H9 (cell line): ENCODE measurements around the gene TOM1L2. TPM values are rescaled to one million over a fixed set of nuclear protein-coding genes. Genes with fewer than 3 reads are reported as not detected.
"Not testable (repeated sequence)": the region's sequence is repeated elsewhere in the genome, so short reads cannot be mapped to it uniquely, and the experiment has no call there.

Source experiments
- DNase-seq: peaks from one replicate; pipeline ENCODE4 v3.0.0-alpha.2; 2017
- H2AFZ ChIP-seq: one replicate; pipeline ENCODE4 v1.6.1; 2013; ENCODE audit warnings: mild to moderate bottlenecking, low read length, control low read depth, moderate library complexity
- H2AK5ac ChIP-seq: 2 replicates; pipeline ENCODE4 v1.6.1; 2013; ENCODE audit warnings: low read length, control low read depth, mixed read lengths; ENCODE audit not compliant: insufficient read length
- H2BK120ac ChIP-seq: one replicate; pipeline ENCODE4 v1.6.1; 2013; ENCODE audit warnings: low read depth, mild to moderate bottlenecking, low read length, control low read depth, inconsistent platforms; ENCODE audit not compliant: poor library complexity, severe bottlenecking
- H2BK12ac ChIP-seq: 2 replicates; pipeline ENCODE4 v1.6.1; 2013; ENCODE audit warnings: low read length, control low read depth, mixed read lengths, low read depth; ENCODE audit not compliant: insufficient read length
- H2BK15ac ChIP-seq: 2 replicates; pipeline ENCODE4 v1.6.1; 2013; ENCODE audit warnings: low read depth, low read length, control low read depth
- H2BK20ac ChIP-seq: one replicate; pipeline ENCODE4 v1.6.1; 2013; ENCODE audit warnings: low read depth, mild to moderate bottlenecking, low read length, control low read depth, inconsistent platforms; ENCODE audit not compliant: poor library complexity, severe bottlenecking
- H2BK5ac ChIP-seq: 2 replicates; pipeline ENCODE4 v1.6.1; 2013; ENCODE audit warnings: low read length, control low read depth, mixed read lengths; ENCODE audit not compliant: insufficient read length
- H3K14ac ChIP-seq: 2 replicates; pipeline ENCODE4 v1.6.1; 2013; ENCODE audit warnings: low read length, control low read depth; ENCODE audit not compliant: insufficient read depth
- H3K18ac ChIP-seq: 2 replicates; pipeline ENCODE4 v1.6.1; 2013; ENCODE audit warnings: low read depth, mild to moderate bottlenecking, mixed read lengths, low read length, control low read depth; ENCODE audit not compliant: insufficient read length
- H3K23ac ChIP-seq: 2 replicates; pipeline ENCODE4 v1.6.1; 2013; ENCODE audit warnings: low read length, control low read depth, mixed read lengths, low read depth; ENCODE audit not compliant: insufficient read length
- H3K23me2 ChIP-seq: 2 replicates; pipeline ENCODE4 v1.6.1; 2013; ENCODE audit warnings: low read depth, mild to moderate bottlenecking, mixed read lengths, low read length, control low read depth; ENCODE audit not compliant: insufficient read length, poor library complexity, severe bottlenecking
- H3K27ac ChIP-seq: 2 replicates; pipeline ENCODE4 v1.5.1; 2013; ENCODE audit warnings: low read length, control low read depth, mixed read lengths, low read depth; ENCODE audit not compliant: insufficient read length
- H3K27me3 ChIP-seq: 2 replicates; pipeline ENCODE4 v1.6.1; 2013; ENCODE audit warnings: low read length, control low read depth, inconsistent platforms; ENCODE audit not compliant: insufficient read depth
- H3K4ac ChIP-seq: 2 replicates; pipeline ENCODE4 v1.6.1; 2013; ENCODE audit warnings: low read depth, mild to moderate bottlenecking, control low read depth, inconsistent platforms, low read length, moderate library complexity
- H3K4me1 ChIP-seq: 2 replicates; pipeline ENCODE4 v1.6.1; 2013; ENCODE audit warnings: low read length, control low read depth, inconsistent platforms; ENCODE audit not compliant: insufficient read depth
- H3K4me2 ChIP-seq: 2 replicates; pipeline ENCODE4 v1.6.1; 2013; ENCODE audit warnings: low read length, control low read depth, mixed read lengths; ENCODE audit not compliant: insufficient read length, insufficient read depth
- H3K56ac ChIP-seq: 2 replicates; pipeline ENCODE4 v1.6.1; 2013; ENCODE audit warnings: low read depth, mild to moderate bottlenecking, mixed read lengths, low read length, control low read depth; ENCODE audit not compliant: insufficient read length
- H3K79me1 ChIP-seq: 2 replicates; pipeline ENCODE4 v1.6.1; 2013; ENCODE audit warnings: low read depth, mild to moderate bottlenecking, moderate library complexity, low read length, control low read depth, inconsistent platforms; ENCODE audit not compliant: insufficient read depth, poor library complexity, severe bottlenecking
- H3K79me2 ChIP-seq: 2 replicates; pipeline ENCODE4 v1.6.1; 2013; ENCODE audit warnings: low read length, control low read depth, inconsistent platforms; ENCODE audit not compliant: insufficient read depth
- H3K9ac ChIP-seq: 2 replicates; pipeline ENCODE4 v1.6.1; 2013; ENCODE audit warnings: low read length, control low read depth, mixed read lengths; ENCODE audit not compliant: insufficient read length; ENCODE audit errors: extremely low read depth
- H3K9me3 ChIP-seq: one replicate; pipeline ENCODE4 v1.6.1; 2013; ENCODE audit warnings: low read depth, low read length, inconsistent platforms; ENCODE audit not compliant: control insufficient read depth
- H3T11ph ChIP-seq: one replicate; pipeline ENCODE4 v1.6.1; 2013; ENCODE audit warnings: mild to moderate bottlenecking, low read length, control low read depth, inconsistent platforms
- H4K20me1 ChIP-seq: one replicate; pipeline ENCODE4 v1.6.1; 2013; ENCODE audit not compliant: control insufficient read depth, insufficient read length, insufficient read depth
- H4K5ac ChIP-seq: 2 replicates; pipeline ENCODE4 v1.6.1; 2013; ENCODE audit warnings: low read depth, mild to moderate bottlenecking, mixed read lengths, low read length, control low read depth; ENCODE audit not compliant: insufficient read length
- H4K8ac ChIP-seq: replicated peaks from 2 replicates; pipeline ENCODE4 v1.6.1; 2013; ENCODE audit warnings: low read length, control low read depth, mixed read lengths, low read depth; ENCODE audit not compliant: insufficient read length
- H4K91ac ChIP-seq: 2 replicates; pipeline ENCODE4 v1.6.1; 2013; ENCODE audit warnings: low read depth, mild to moderate bottlenecking, moderate library complexity, mixed read lengths, low read length, control low read depth; ENCODE audit not compliant: insufficient read length
- H3K27ac Mint-ChIP-seq, 3 experiments: 2 replicates in 2 of 3; 3 replicates in 1 of 3; pipeline ENCODE4 v1.8.0; 2020 to 2021; ENCODE audit warnings: mixed read lengths in 3 of 3, mild to moderate bottlenecking in 1 of 3, moderate library complexity in 1 of 3
- H3K27me3 Mint-ChIP-seq: 2 replicates; pipeline ENCODE4 v1.8.0; 2021; ENCODE audit warnings: low read depth, mild to moderate bottlenecking, moderate library complexity, mixed read lengths
- H3K36me3 Mint-ChIP-seq, 3 experiments: 2 replicates in 2 of 3; 3 replicates in 1 of 3; pipeline ENCODE4 v1.8.0; 2020 to 2021; ENCODE audit warnings: low read depth in 3 of 3, mixed read lengths in 3 of 3; ENCODE audit not compliant: insufficient read depth in 1 of 3
- H3K4me1 Mint-ChIP-seq, 2 experiments: 2 replicates each; pipeline ENCODE4 v1.8.0; 2020; ENCODE audit warnings: mixed read lengths in 2 of 2
- H3K4me3 Mint-ChIP-seq, 2 experiments: 2 replicates in 1 of 2; 3 replicates in 1 of 2; pipeline ENCODE4 v1.8.0; 2020 to 2021; ENCODE audit warnings: mild to moderate bottlenecking in 2 of 2, mixed read lengths in 2 of 2, moderate library complexity in 1 of 2
- H3K9me3 Mint-ChIP-seq, 2 experiments: 2 replicates in 1 of 2; 3 replicates in 1 of 2; pipeline ENCODE4 v1.8.0; 2020; ENCODE audit warnings: mild to moderate bottlenecking in 2 of 2, mixed read lengths in 2 of 2, moderate library complexity in 1 of 2
- CTCF ChIP-seq: fragments of 200-600 bp; sonication (generic); conservative IDR thresholded peaks from 3 replicates; pipeline ENCODE4 v1.8.0; 2021; ENCODE audit warnings: antibody characterized with exemption, mild to moderate bottlenecking
- WGBS: extraction: QIAGEN DNeasy Blood & Tissue Kit; methylation state at CpG from one replicate; pipeline ENCODE4 v1.1.7; 2013; ENCODE audit warnings: missing lambda C conversion rate, low lambda C conversion rate, mixed read lengths; ENCODE audit not compliant: insufficient read length; ENCODE audit errors: extremely low coverage; 5-methylcytosine and 5-hydroxymethylcytosine counted together
- total RNA-seq: library from RNA; stranded (reverse); gene quantifications from 2 replicates; pipeline ENCODE4 v1.2.1, GENCODE V29; 2021

Gene TOM1L2
- total RNA-seq, 1 experiment from 2014 or later = 4.6 TPM

- Histone ChIP-seq H2AFZ (no peak overlapping the region), H3K23ac (no peak overlapping the region), H3K27me3 (no peaks in the 10 kb centered on the region), H4K8ac (no peak overlapping the region), H4K20me1 (no peaks in the 10 kb centered on the region), H3K27ac (no peak overlapping the region), H3K4ac (no peak overlapping the region), H2BK15ac (no peak overlapping the region), H3K9me3 (no peaks in the 10 kb centered on the region), H2BK5ac (no peak overlapping the region), H3K79me2 (no peaks in the 10 kb centered on the region), H2BK120ac (no peak overlapping the region), H3K23me2 (no peaks in the 10 kb centered on the region), H3K4me2 (no peak overlapping the region), H4K91ac (no peak overlapping the region), H3K56ac (no peak overlapping the region), H3K18ac (no peak overlapping the region), H3T11ph (no peak overlapping the region), H3K9ac (no peak overlapping the region), H2AK5ac (no peak overlapping the region), H2BK20ac (no peak overlapping the region), H3K79me1 (no peaks in the 10 kb centered on the region), H4K5ac (no peak overlapping the region), H3K4me1 (no peaks in the 10 kb centered on the region), H3K14ac (no peak overlapping the region; the same call in 1 of the 2 replicates), H2BK12ac (no peak overlapping the region)
- H3K27me3 Mint-ChIP-seq = peaks cover 2% of the 10 kb centered on the region
- no peak overlapping the region for H3K27ac Mint-ChIP-seq
- H3K4me1 Mint-ChIP-seq = peaks cover 2 to 5% of the 10 kb centered on the region in 2 experiments; a peak in 1 of 4 replicates
- no peak for TF ChIP-seq CTCF
- WGBS = no CpG with 5 or more reads among the region's 8 CpGs
- H3K9me3 Mint-ChIP-seq = no peaks in the 10 kb centered on the region
- no peak for DNase-seq
- H3K4me3 Mint-ChIP-seq = no peak overlapping the region
- H3K36me3 Mint-ChIP-seq = no peaks in the 10 kb centered on the region
Observed at GRCh38 chr17:17998934-17999333, 26.7 kb upstream of the TOM1L2 start.

GRCh38 chr17:17995887-17996286 is 23.7 kb upstream of the TOM1L2 start:
- H2BK5ac ChIP-seq, H3K56ac ChIP-seq, H4K8ac ChIP-seq, H2AK5ac ChIP-seq, H2BK12ac ChIP-seq, H3K9me3 ChIP-seq, H3K4ac ChIP-seq, H3K27ac Mint-ChIP-seq, H4K5ac ChIP-seq, H3K27ac ChIP-seq, H2AFZ ChIP-seq, H3K27me3 Mint-ChIP-seq, H4K91ac ChIP-seq, H3K4me1 ChIP-seq, H2BK120ac ChIP-seq, H4K20me1 ChIP-seq, H3K9ac ChIP-seq, DNase-seq, H3K79me1 ChIP-seq, H2BK15ac ChIP-seq, H3K23ac ChIP-seq, H3K4me2 ChIP-seq, H3K23me2 ChIP-seq, H3K36me3 Mint-ChIP-seq, H3K9me3 Mint-ChIP-seq, H3T11ph ChIP-seq, H2BK20ac ChIP-seq, H3K14ac ChIP-seq, H3K79me2 ChIP-seq, H3K18ac ChIP-seq, H3K27me3 ChIP-seq, H3K4me1 Mint-ChIP-seq, H3K4me3 Mint-ChIP-seq: not testable (repeated sequence)
- WGBS = no CpG with 5 or more reads among the region's 8 CpGs
